Erythroblast (primary cell): ENCODE results near the gene BCKDHB.

ENCODE experiments used
- GATA1 ChIP-seq: IDR thresholded peaks from 2 replicates; pipeline ENCODE4 v1.6.1; 2011; ENCODE audit warnings: low read depth, mild to moderate bottlenecking, control low read depth, low read length, moderate library complexity
- POLR2A ChIP-seq: IDR thresholded peaks from 2 replicates; pipeline ENCODE4 v1.6.1; 2011; ENCODE audit warnings: mild to moderate bottlenecking, low read length

- TF ChIP-seq POLR2A (no peak), GATA1 (no peak)
Observed at GRCh38 chr6:80210618-80211017, 104.1 kb downstream of the BCKDHB start.
